Measurements from ENCODE around the gene NEO1.

Gene NEO1

DNA sequence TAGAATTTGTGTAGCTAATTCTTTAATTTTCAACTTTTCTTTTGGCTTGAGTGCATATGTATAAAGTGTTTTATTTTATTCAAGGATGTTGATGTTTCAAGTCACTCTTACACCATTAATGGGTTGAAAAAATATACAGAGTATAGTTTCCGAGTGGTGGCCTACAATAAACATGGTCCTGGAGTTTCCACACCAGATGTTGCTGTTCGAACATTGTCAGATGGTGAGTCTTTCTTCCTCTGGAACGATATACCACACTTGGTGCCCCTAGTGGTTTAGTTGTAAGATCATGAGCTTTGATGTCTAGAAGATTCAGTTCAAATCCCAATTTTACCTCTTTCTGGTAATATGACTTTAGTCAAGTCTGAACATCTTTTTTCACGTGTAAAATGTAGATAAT is 197.2 kb downstream of the NEO1 start:
- DNase-seq (ENCODE audit: low spot score): no peak
- no peaks in the 10 kb centered on the region for H3K79me1 ChIP-seq (ENCODE audit: low read depth, low read length)
- H2AK5ac ChIP-seq (ENCODE audit: low read depth, low read length): no peak overlapping the region
- H3K18ac ChIP-seq (ENCODE audit: low read length): no peak overlapping the region
- H3K4ac ChIP-seq (ENCODE audit: low read length): no peak overlapping the region
- no peak overlapping the region for H2BK15ac ChIP-seq (ENCODE audit: low read length)
- no peak overlapping the region for H3K4me3 ChIP-seq (ENCODE audit: low read length in 2 of 2)
- H2AFZ ChIP-seq (ENCODE audit: low read length): no peak overlapping the region
- no peak overlapping the region for H2BK120ac ChIP-seq (ENCODE audit: low read depth, low read length)
- H3K14ac ChIP-seq (ENCODE audit: low read length): no peak overlapping the region
- no peak overlapping the region for H2BK5ac ChIP-seq (ENCODE audit: low read length)
- no CpG with 5 or more reads among the region's 4 CpGs for WGBS, 2 donors (ENCODE audit: extremely low coverage in 2 of 2, insufficient read length in 2 of 2, insufficient replicate concordance in 1 of 2)
- H4K91ac ChIP-seq (ENCODE audit: low read depth, low read length, poor library complexity): no peak overlapping the region
- H3K23ac ChIP-seq (ENCODE audit: low read depth, low read length, poor library complexity): no peak overlapping the region
- H4K8ac ChIP-seq (ENCODE audit: low read depth, low read length): no peak overlapping the region
- no peak overlapping the region for H3K27ac ChIP-seq (replicated peaks; ENCODE audit: low read length)
- peaks cover 6 to 87% of the 10 kb centered on the region in 2 donors for H3K36me3 ChIP-seq (replicated peaks in 1 of 2; ENCODE audit: control insufficient read depth in 2 of 2, insufficient read depth in 2 of 2, low read length in 2 of 2)
- no peaks in the 10 kb centered on the region for H3K9me3 ChIP-seq (replicated peaks in 1 of 2; ENCODE audit: control insufficient read depth in 2 of 2, insufficient read depth in 1 of 2, low read depth in 1 of 2, low read length in 2 of 2)
- H3K9ac ChIP-seq (ENCODE audit: low read depth, low read length, poor library complexity): no peak overlapping the region
- no peaks in the 10 kb centered on the region for H3K4me1 ChIP-seq (ENCODE audit: control insufficient read depth in 2 of 2, insufficient read depth in 1 of 2, low read depth in 1 of 2, low read length in 2 of 2)
- H3K4me2 ChIP-seq (ENCODE audit: insufficient read depth, low read length, poor library complexity, severe bottlenecking): no peak overlapping the region
- H3K27me3 ChIP-seq (ENCODE audit: control insufficient read depth in 3 of 3, insufficient read depth in 3 of 3, low read depth in 1 of 3, low read length in 3 of 3): no peaks in the 10 kb centered on the region
- H2BK12ac ChIP-seq (ENCODE audit: low read length): no peak overlapping the region

DNA sequence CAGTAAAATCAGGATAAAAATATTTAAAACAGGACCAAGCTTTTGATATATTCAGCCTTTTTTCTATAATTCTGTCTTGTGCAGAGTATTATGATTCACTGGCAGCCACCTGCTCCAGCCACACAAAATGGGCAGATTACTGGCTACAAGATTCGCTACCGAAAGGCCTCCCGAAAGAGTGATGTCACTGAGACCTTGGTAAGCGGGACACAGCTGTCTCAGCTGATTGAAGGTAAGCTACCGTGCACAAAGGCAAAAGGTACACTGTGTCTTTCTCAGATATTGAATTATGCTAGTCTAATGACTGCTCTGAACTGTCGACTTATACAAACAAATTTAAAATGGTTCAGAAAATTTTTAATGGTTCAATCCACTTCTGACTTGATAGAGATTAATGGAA is 202.3 kb downstream of the NEO1 start:
- no peak overlapping the region for H4K91ac ChIP-seq (ENCODE audit: low read depth, low read length, poor library complexity)
- no peak overlapping the region for H3K9ac ChIP-seq (ENCODE audit: low read depth, low read length, poor library complexity)
- H2BK15ac ChIP-seq (ENCODE audit: low read length): no peak overlapping the region
- no peak overlapping the region for H3K4ac ChIP-seq (ENCODE audit: low read length)
- H3K79me1 ChIP-seq (ENCODE audit: low read depth, low read length): no peaks in the 10 kb centered on the region
- H2BK12ac ChIP-seq (ENCODE audit: low read length): no peak overlapping the region
- no peak overlapping the region for H2AK5ac ChIP-seq (ENCODE audit: low read depth, low read length)
- H2AFZ ChIP-seq (ENCODE audit: low read length): no peak overlapping the region
- H3K27ac ChIP-seq (replicated peaks; ENCODE audit: low read length): no peak overlapping the region
- H3K4me1 ChIP-seq (ENCODE audit: control insufficient read depth in 2 of 2, insufficient read depth in 1 of 2, low read depth in 1 of 2, low read length in 2 of 2): no peaks in the 10 kb centered on the region
- H3K36me3 ChIP-seq (replicated peaks in 1 of 2; ENCODE audit: control insufficient read depth in 2 of 2, insufficient read depth in 2 of 2, low read length in 2 of 2): peaks cover 11 to 90% of the 10 kb centered on the region in 2 donors
- H4K8ac ChIP-seq (ENCODE audit: low read depth, low read length): no peak overlapping the region
- H3K14ac ChIP-seq (ENCODE audit: low read length): no peak overlapping the region
- H3K4me2 ChIP-seq (ENCODE audit: insufficient read depth, low read length, poor library complexity, severe bottlenecking): no peak overlapping the region
- no peak overlapping the region for H2BK5ac ChIP-seq (ENCODE audit: low read length)
- WGBS, 2 donors (ENCODE audit: extremely low coverage in 2 of 2, insufficient read length in 2 of 2, insufficient replicate concordance in 1 of 2): no CpG with 5 or more reads among the region's 6 CpGs
- H3K9me3 ChIP-seq (replicated peaks in 1 of 2; ENCODE audit: control insufficient read depth in 2 of 2, insufficient read depth in 1 of 2, low read depth in 1 of 2, low read length in 2 of 2): peaks cover 0 to 2% of the 10 kb centered on the region in 2 donors
- H3K18ac ChIP-seq (ENCODE audit: low read length): no peak overlapping the region
- H3K4me3 ChIP-seq (ENCODE audit: low read length in 2 of 2): no peak overlapping the region
- H2BK120ac ChIP-seq (ENCODE audit: low read depth, low read length): no peak overlapping the region
- H3K23ac ChIP-seq (ENCODE audit: low read depth, low read length, poor library complexity): no peak overlapping the region
- H3K27me3 ChIP-seq (ENCODE audit: control insufficient read depth in 3 of 3, insufficient read depth in 3 of 3, low read depth in 1 of 3, low read length in 3 of 3): no peaks in the 10 kb centered on the region
- DNase-seq (ENCODE audit: low spot score): no peak

DNA sequence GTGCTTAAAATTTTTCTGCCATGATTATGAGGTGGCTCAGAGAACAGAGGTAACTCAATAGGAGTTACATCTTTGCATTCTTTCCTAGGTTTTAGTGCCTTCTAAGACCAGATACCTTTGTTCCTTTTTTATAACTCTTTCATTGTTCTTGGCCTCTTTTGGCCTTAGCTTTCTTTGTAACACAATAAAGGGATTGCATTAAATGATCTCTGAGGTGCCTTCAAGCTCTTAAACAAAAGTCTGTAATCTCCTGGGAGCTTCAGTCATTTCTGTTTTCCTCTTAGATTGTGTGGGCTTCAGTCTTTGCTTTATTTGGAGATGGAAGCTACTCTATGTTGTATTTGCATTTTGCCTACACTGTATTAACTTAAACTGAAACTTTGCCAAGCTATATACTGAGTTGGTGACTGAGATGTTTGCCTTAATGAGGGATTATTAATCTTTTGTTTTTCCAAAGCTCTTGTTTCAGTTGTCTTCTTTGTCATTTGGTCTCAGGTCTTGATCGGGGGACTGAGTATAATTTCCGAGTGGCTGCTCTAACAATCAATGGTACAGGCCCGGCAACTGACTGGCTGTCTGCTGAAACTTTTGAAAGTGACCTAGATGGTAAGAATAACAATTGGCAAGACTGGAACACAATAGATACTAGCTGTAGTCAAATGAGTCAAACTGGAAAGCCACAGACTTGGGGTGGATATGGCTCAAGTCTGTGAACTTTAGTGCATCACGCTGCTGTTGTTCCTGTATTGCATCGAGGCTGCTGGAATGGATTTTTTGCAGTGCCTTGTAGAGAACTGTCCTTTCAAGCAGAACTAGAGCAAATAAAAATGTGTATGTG is 206.2 kb downstream of the NEO1 start:
- Histone ChIP-seq H3K36me3 (replicated peaks in 1 of 2; ENCODE audit: control insufficient read depth in 2 of 2, insufficient read depth in 2 of 2, low read length in 2 of 2) (peaks cover 13 to 94% of the 10 kb centered on the region in 2 donors), H3K14ac (ENCODE audit: low read length) (no peak overlapping the region), H3K9ac (ENCODE audit: low read depth, low read length, poor library complexity) (no peak overlapping the region), H2AK5ac (ENCODE audit: low read depth, low read length) (no peak overlapping the region), H2AFZ (ENCODE audit: low read length) (no peak overlapping the region), H2BK15ac (ENCODE audit: low read length) (no peak overlapping the region), H2BK120ac (ENCODE audit: low read depth, low read length) (no peak overlapping the region), H3K18ac (ENCODE audit: low read length) (no peak overlapping the region), H4K8ac (ENCODE audit: low read depth, low read length) (no peak overlapping the region), H3K79me1 (ENCODE audit: low read depth, low read length) (no peaks in the 10 kb centered on the region), H2BK5ac (ENCODE audit: low read length) (no peak overlapping the region), H2BK12ac (ENCODE audit: low read length) (no peak overlapping the region), H3K4me2 (ENCODE audit: insufficient read depth, low read length, poor library complexity, severe bottlenecking) (no peak overlapping the region), H3K27ac (replicated peaks; ENCODE audit: low read length) (no peak overlapping the region), H4K91ac (ENCODE audit: low read depth, low read length, poor library complexity) (no peak overlapping the region), H3K23ac (ENCODE audit: low read depth, low read length, poor library complexity) (no peak overlapping the region), H3K9me3 (replicated peaks in 1 of 2; ENCODE audit: control insufficient read depth in 2 of 2, insufficient read depth in 1 of 2, low read depth in 1 of 2, low read length in 2 of 2) (peaks cover 0 to 2% of the 10 kb centered on the region in 2 donors), H3K27me3 (ENCODE audit: control insufficient read depth in 3 of 3, insufficient read depth in 3 of 3, low read depth in 1 of 3, low read length in 3 of 3) (no peaks in the 10 kb centered on the region), H3K4me3 (ENCODE audit: low read length in 2 of 2) (no peak overlapping the region), H3K4ac (ENCODE audit: low read length) (no peak overlapping the region), H3K4me1 (ENCODE audit: control insufficient read depth in 2 of 2, insufficient read depth in 1 of 2, low read depth in 1 of 2, low read length in 2 of 2) (no peaks in the 10 kb centered on the region)
- WGBS, 2 donors (ENCODE audit: extremely low coverage in 2 of 2, insufficient read length in 2 of 2, insufficient replicate concordance in 1 of 2): no CpG with 5 or more reads among the region's 5 CpGs
- no peak for DNase-seq (ENCODE audit: low spot score)

DNA sequence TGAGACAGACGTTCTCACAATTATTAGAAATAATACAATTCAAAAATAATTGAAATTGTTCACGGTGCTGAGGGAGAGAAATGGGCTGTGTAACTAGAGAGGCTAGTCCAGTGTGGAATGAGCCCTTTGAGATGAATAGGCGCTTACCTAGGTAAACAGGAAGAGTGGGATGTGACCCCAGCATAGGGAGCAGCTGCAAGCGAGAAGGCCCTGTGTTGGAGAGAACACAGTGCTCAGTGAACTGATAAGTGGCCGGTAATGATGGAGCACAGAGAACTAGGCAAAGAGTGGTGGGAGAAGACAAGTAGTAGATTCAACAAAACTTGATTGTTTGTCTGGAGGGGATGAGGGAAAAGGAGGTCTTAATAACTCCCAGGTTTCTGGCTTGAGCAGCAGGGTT is 212.6 kb downstream of the NEO1 start:
- Histone ChIP-seq H2BK12ac (ENCODE audit: low read length) (no peak overlapping the region), H3K36me3 (replicated peaks in 1 of 2; ENCODE audit: control insufficient read depth in 2 of 2, insufficient read depth in 2 of 2, low read length in 2 of 2) (peaks cover 12 to 66% of the 10 kb centered on the region in 2 donors), H2BK120ac (ENCODE audit: low read depth, low read length) (no peak overlapping the region), H3K79me1 (ENCODE audit: low read depth, low read length) (no peaks in the 10 kb centered on the region), H3K27me3 (ENCODE audit: control insufficient read depth in 3 of 3, insufficient read depth in 3 of 3, low read depth in 1 of 3, low read length in 3 of 3) (no peaks in the 10 kb centered on the region), H3K4me3 (ENCODE audit: low read length in 2 of 2) (no peak overlapping the region), H3K23ac (ENCODE audit: low read depth, low read length, poor library complexity) (no peak overlapping the region), H4K8ac (ENCODE audit: low read depth, low read length) (no peak overlapping the region), H2AFZ (ENCODE audit: low read length) (no peak overlapping the region), H4K91ac (ENCODE audit: low read depth, low read length, poor library complexity) (no peak overlapping the region), H3K9ac (ENCODE audit: low read depth, low read length, poor library complexity) (no peak overlapping the region), H3K4me1 (ENCODE audit: control insufficient read depth in 2 of 2, insufficient read depth in 1 of 2, low read depth in 1 of 2, low read length in 2 of 2) (no peaks in the 10 kb centered on the region), H3K4ac (ENCODE audit: low read length) (no peak overlapping the region), H3K14ac (ENCODE audit: low read length) (no peak overlapping the region), H3K9me3 (replicated peaks in 1 of 2; ENCODE audit: control insufficient read depth in 2 of 2, insufficient read depth in 1 of 2, low read depth in 1 of 2, low read length in 2 of 2) (no peaks in the 10 kb centered on the region), H3K4me2 (ENCODE audit: insufficient read depth, low read length, poor library complexity, severe bottlenecking) (no peak overlapping the region), H2AK5ac (ENCODE audit: low read depth, low read length) (no peak overlapping the region), H3K18ac (ENCODE audit: low read length) (no peak overlapping the region), H2BK15ac (ENCODE audit: low read length) (no peak overlapping the region), H3K27ac (replicated peaks; ENCODE audit: low read length) (no peak overlapping the region), H2BK5ac (ENCODE audit: low read length) (no peak overlapping the region)
- DNase-seq (ENCODE audit: low spot score): no peak
- WGBS, 2 donors (ENCODE audit: extremely low coverage in 2 of 2, insufficient read length in 2 of 2, insufficient replicate concordance in 1 of 2): no CpG with 5 or more reads among the region's 5 CpGs
